GM18870 (cell line): ENCODE results near the gene ACMSD.
"Not testable (repeated sequence)": the region's sequence is repeated elsewhere in the genome, so short reads cannot be mapped to it uniquely, and the experiment has no call there.

Source experiments
- ATAC-seq: cut with Tn5 transposase; IDR thresholded peaks from one replicate; pipeline ENCODE4 v1.9.1; 2021; ENCODE audit warnings: moderate library complexity; ENCODE audit not compliant: unreplicated experiment

ACMSD gene

GRCh38 chr2:134903701-134904100 lies 65.3 kb downstream of the ACMSD start:
- ATAC-seq = not testable (repeated sequence)

- ATAC-seq = no peak
These were observed 66.8 kb downstream of the ACMSD start for GRCh38 chr2:134905168-134905567.

- ATAC-seq = no peak
These were observed 68.3 kb downstream of the ACMSD start for GRCh38 chr2:134906726-134907125.

- not testable (repeated sequence) for ATAC-seq
These were observed 69.2 kb downstream of the ACMSD start for GRCh38 chr2:134907441-134908116.

- ATAC-seq = no peak
These were observed 72.5 kb downstream of the ACMSD start for GRCh38 chr2:134910763-134911399.

GRCh38 chr2:134911400-134911785 lies 73.0 kb downstream of the ACMSD start:
- ATAC-seq = no peak

GRCh38 chr2:134912361-134912760 lies 73.9 kb downstream of the ACMSD start:
- ATAC-seq = no peak

- no peak for ATAC-seq
These were observed 79.0 kb downstream of the ACMSD start for GRCh38 chr2:134917360-134917865.

GRCh38 chr2:134917888-134918525 lies 79.6 kb downstream of the ACMSD start:
- peak; percentile 80 for ATAC-seq

GRCh38 chr2:134918526-134919340 lies 80.3 kb downstream of the ACMSD start, which contains the start of gene CCNT2:
CCNT2 (plus strand) TSS chr2:134918822; CDS start chr2:134918855, 33 bp downstream.
- ATAC-seq = peak; percentile 79

GRCh38 chr2:134919341-134920210 lies 81.2 kb downstream of the ACMSD start:
- no peak for ATAC-seq

GRCh38 chr2:134924912-134925311 lies 86.5 kb downstream of the ACMSD start:
- no peak for ATAC-seq

- ATAC-seq = no peak
These were observed 88.0 kb downstream of the ACMSD start for GRCh38 chr2:134926231-134926931.

- ATAC-seq = no peak
These were observed 88.8 kb downstream of the ACMSD start for GRCh38 chr2:134927195-134927594.

GRCh38 chr2:134932864-134933526 lies 94.6 kb downstream of the ACMSD start:
- ATAC-seq = no peak

- ATAC-seq = no peak
These were observed 95.3 kb downstream of the ACMSD start for GRCh38 chr2:134933732-134934131.

GRCh38 chr2:134934150-134934549 lies 95.7 kb downstream of the ACMSD start:
- no peak for ATAC-seq

- no peak for ATAC-seq
These were observed 96.2 kb downstream of the ACMSD start for GRCh38 chr2:134934641-134935040.

- no peak for ATAC-seq
These were observed 98.3 kb downstream of the ACMSD start for GRCh38 chr2:134936691-134937090.
